NCI-H2171 treated with DMSO at 0.1 percent for 48 hours (cell line): ENCODE data around the gene SIX3.

Source experiments
- DNase-seq: peaks from one replicate; lab custom pipeline; 2025; lab: John Stamatoyannopoulos, UW

SIX3 gene

GRCh38 chr2:44941551-44942234 is at the start of gene SIX3:
Gene SIX3, plus strand, starts transcription at chr2:44941702. Its CDS starts 403 bp downstream, at chr2:44942105.
- peak; percentile 70 for DNase-seq

GRCh38 chr2:44894058-44894457 is 47.4 kb upstream of the SIX3 start:
- DNase-seq: no peak

DNA sequence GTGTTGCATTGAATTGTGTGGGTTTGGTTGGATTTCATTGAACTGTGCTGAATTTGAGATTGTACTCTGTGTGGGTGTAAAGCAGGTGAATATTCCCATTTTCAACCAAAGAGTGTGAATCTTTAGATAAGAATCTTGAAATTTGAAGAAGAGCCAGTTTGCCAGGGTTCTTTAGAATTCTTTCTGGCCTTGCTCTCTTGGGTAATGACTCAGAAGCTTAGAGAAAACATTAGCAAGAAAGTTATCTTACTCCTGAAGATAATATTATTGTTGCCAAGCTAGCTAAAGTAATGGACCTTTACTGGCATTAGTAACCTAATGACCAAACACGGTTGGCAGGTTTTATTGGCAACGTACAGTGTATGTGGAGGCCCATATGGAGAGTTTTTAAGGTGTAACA is 46.4 kb upstream of the SIX3 start:
- no peak for DNase-seq

GRCh38 chr2:44897406-44897805 is 44.1 kb upstream of the SIX3 start:
- no peak for DNase-seq

- DNase-seq: no peak
Observed at GRCh38 chr2:44902217-44903137, 39.0 kb upstream of the SIX3 start.

- DNase-seq: no peak
Observed at GRCh38 chr2:44904578-44904977, 36.9 kb upstream of the SIX3 start.

- DNase-seq: no peak
Observed at GRCh38 chr2:44906972-44907371, 34.5 kb upstream of the SIX3 start.

DNA sequence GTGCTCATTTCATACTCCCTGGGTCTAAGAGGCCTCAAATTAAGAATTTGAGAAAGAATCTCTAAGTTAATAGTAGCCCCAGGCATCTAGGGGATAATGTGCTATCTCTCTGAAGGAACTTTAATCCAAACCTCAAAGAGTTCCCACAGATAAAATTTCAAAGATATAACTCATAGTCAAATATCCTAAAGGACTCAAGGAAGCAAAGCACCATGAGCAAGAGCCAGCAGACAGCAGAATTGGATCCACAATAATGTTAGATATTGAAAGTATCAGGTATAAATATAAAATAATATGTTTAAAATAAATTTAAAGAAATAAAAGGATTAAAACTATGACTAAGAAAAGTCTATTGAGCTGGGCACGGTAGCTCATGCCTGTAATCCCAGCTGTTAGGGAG is 31.7 kb upstream of the SIX3 start:
- no peak for DNase-seq

- DNase-seq: no peak
Observed at GRCh38 chr2:44912660-44913059, 28.8 kb upstream of the SIX3 start.

DNA sequence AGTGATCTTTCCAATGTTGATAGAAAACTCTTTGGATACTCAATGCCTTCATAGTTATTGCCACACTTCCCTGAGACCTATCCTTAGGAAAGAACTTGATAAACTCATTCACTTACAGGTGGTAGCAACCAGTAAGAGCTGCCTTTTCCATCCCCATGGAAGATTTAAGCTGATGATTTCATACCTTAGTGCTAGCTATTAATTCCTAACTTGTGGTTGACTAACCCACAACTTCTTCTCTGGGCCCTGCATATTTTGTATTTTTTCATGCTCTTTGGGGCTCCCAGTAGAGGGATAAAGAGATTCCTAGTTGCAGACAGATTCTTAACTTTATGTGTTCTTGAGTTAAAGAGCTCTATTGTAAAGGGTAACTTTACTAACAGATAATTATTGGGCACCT is 25.2 kb upstream of the SIX3 start:
- DNase-seq: no peak

DNA sequence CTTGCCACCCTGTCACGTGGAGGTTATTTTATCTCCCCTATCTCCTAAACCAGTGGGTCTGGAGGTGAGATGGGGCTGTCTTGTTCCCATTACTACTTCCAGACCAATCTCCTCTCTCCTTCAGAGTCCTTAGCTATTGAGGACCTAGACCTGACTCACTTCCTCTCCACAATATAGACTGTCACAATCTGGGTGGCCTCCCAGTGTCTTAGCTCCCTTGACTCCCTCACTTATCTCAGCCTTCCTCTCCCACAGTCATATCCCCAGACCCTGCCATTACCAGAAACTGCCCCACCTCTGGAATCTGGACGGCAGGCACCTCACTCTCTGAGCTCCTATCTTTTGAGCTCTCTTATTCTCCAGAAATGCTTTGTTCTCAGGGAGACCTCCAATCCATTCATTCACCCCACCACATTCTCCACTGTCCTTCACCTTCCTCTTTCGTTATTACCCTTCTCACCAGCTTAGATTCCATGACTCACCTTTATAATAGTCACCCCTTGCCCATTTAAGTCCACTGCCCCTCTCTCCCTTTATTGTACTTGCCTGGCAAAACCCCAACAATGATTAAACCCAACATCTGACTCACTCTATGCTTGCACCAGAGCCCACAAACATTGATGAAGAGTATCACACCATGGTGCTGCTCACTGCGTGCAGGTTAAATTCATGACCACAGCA is 23.3 kb upstream of the SIX3 start:
- DNase-seq: no peak

- no peak for DNase-seq
Observed at GRCh38 chr2:44920751-44921150, 20.8 kb upstream of the SIX3 start.

- DNase-seq: no peak
Observed at GRCh38 chr2:44922776-44923175, 18.7 kb upstream of the SIX3 start.

GRCh38 chr2:44925561-44926136 is 15.9 kb upstream of the SIX3 start:
- no peak for DNase-seq

DNA sequence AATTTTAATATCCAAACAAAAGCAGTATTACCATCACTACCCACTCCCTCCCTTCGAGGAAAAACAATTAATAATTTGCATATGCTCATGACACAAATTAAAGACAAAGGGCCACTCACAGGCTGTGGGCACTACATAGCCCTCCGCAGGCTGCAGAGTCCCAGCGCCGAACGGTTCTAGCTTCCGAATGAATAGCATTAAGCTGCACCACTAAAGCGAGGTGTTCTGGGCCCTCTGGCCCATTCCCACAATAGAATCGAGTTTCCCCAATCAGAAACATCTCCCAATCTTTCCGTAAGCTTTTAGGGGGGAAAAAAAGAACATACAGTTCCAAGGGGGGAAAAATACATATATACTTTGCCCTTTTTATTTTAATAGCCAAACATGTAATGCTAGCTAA is 14.5 kb upstream of the SIX3 start:
- no peak for DNase-seq

DNA sequence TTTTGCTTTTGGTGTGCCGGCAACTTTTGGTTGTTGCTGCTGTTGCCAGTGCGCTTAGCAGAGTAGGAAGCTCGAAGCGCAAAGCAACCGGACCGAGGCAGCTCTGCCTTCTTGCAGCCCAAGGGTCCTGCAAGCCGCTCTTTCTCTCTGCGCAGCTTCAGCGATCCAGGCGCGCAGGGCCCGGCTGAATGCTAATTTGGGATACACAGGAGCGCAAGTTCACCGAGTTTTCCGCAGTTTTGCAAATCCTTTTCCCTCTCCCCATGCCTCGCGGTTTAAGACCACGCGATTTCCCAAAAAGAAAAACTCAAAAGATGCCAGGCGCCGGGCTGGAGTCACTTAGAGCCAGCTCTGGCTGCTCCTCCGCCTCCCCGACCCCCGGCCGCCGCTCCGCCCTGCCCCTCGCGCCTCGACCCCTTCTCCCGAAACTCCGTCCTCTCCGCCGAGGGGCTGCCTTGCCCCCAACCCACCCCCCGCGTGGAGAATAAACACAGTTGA is 13.5 kb upstream of the SIX3 start:
- no peak for DNase-seq

DNA sequence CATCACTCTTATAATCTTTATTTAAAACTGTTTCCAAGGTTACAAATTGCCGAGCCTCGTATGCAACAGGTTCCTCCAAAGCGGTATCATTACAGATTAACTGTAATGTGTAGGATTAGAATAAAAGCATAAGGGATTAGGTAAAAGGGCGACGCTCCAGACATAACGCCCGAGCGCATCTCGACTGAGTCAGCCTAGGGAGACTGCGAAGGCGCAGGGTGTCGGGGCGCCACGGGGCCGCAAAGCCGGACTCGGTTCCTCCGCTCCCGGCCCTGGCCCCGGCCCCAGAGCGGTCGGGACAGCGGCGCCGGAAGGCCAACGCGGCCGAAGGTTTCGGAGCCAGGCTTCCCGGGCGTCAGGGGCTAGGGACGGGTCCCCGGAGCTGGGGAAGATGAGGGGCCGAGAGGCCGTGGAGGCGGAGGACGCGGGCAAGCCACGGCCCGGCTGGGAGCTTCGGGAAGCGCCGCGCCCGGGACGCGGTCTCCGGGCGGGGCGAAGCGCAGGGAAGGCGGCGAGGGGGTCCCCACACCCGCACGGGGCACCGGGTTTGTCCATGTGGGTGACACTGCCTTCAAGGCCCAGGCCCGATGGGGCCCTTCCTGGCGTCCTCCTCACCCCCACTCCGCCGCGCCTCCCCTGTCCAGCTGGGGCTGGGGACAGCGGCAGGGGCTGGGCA is 12.9 kb upstream of the SIX3 start:
- DNase-seq: no peak

DNA sequence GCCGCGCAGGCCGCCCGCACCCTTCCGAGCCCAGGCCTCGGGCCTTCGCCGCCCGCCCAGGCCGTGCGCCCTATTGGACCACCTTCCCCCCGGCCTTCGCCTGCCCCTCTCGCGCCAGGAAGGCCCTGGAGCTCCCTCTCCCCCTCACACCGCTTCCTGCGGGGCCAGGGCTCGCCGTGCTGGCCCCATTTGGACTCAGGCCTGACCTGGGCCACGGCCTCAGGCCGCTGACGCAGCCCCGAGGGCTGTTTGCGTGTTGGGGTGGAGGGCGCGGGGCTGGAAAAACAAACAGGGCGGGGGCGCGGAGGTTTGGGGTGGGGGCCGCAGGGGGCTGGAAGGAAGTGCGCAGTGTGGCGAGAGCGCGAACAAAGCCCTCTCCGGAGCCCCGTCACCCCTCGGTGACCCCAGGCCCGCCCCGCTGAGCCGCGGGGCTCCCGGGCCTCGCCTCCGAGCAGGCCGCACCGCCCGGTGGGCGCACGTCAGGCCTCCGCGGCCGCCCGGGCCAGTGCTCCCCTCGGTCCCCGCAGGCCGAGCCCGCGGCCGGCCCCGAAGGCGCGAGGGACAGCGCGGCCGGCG is 12.3 kb upstream of the SIX3 start:
- no peak for DNase-seq

DNA sequence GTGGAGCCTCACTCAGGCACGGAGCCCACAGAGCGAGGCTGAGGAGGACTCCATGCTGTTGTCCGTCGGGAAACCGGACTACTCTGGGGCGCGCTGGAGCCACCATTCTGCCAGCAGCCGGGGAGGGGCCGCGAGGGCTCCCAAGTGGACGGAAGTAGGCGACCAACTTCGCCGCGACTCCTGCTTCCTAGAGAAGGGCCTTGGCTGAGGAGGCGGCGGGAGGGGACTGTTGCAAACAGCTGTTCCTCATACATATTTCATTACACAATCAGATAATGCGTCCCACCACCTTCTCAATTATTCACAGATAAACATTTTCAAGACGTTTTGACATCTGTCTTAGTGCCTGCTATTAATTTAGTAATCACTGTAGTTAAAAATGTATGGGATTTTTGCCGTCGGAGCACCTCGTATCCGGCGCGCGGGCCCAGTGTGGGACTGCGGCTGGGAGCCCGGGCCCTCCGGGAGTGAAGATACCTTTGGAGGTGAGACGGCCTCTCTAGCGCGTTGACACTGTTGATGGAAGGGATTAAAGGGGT is 11.7 kb upstream of the SIX3 start:
- DNase-seq: no peak

DNA sequence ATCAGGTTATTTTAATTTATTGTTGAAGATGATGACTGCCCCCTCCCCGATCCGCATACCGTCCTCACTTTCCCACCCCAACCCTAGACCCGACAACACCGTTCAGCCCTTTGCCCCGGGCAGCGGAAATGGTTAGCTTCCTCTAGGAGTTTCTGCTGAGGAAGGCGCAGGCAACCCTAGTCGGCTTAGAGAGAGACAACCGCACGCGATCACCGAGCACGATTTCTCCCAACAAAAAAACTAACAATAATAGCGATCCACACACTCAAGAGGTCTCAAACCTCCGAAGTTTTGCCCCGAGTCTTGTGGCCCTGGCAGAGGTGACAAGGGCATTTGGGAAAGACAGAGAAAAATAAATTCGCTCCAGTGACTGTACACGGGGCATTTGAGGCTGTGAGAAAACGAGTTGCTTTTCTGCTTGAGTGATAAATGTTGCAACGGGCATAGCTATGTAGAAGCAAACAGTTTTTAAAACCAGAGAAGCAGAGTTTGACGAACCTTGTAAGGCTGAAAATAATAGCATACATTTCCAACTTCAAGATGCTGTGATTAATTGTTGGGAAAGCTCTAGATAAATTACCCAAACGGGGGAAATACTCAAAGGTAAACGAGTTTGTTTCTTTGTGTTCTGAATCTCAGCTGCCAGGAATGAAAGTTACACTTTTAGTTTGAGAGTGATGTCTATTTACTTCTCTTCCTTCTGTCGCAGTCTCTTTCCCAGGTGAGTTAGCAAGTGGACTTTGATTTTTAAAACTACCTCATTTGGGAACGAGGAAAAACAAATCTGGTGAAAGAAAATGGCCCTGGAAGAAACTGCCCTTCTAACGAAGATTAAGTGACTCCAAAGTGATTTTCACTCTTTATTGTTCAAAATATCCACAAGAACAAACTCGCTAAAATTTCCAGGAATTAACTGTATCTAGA is 11.0 kb upstream of the SIX3 start:
- no peak for DNase-seq
